KMS-11 (cell line): ENCODE measurements around the gene HOXB5.

Experiments
- H2AFZ ChIP-seq: fragments of 200-600 bp; sonication (generic); 2 replicates; pipeline ENCODE4 v1.6.1; 2016; ENCODE audit warnings: antibody characterized with exemption, mixed run types, low read depth
- H3K27ac ChIP-seq: fragments of 200-600 bp; sonication (generic); 2 replicates; pipeline ENCODE4 v1.6.1; 2016; ENCODE audit warnings: mild to moderate bottlenecking, mixed run types
- H3K27me3 ChIP-seq: fragments of 200-600 bp; sonication (generic); 2 replicates; pipeline ENCODE4 v1.6.1; 2017; ENCODE audit warnings: mild to moderate bottlenecking, low read depth, mixed run types, moderate library complexity; ENCODE audit not compliant: insufficient read depth
- H3K36me3 ChIP-seq: fragments of 200-600 bp; sonication (generic); 2 replicates; pipeline ENCODE4 v1.6.1; 2017; ENCODE audit warnings: mild to moderate bottlenecking, mixed run types; ENCODE audit not compliant: insufficient read depth
- H3K4me1 ChIP-seq: fragments of 200-600 bp; sonication (generic); 2 replicates; pipeline ENCODE4 v1.6.1; 2016; ENCODE audit warnings: mild to moderate bottlenecking, low read depth, mixed run types; ENCODE audit not compliant: poor library complexity, severe bottlenecking
- H3K4me2 ChIP-seq: fragments of 200-600 bp; sonication (generic); 2 replicates; pipeline ENCODE4 v1.7.0; 2016; ENCODE audit warnings: mild to moderate bottlenecking, mixed run types
- H3K4me3 ChIP-seq: fragments of 200-600 bp; sonication (generic); IDR thresholded peaks from 2 replicates; pipeline ENCODE4 v1.6.1; 2017; ENCODE audit warnings: low read depth, low read length, mixed read lengths; ENCODE audit not compliant: insufficient read depth
- H3K79me2 ChIP-seq: fragments of 200-600 bp; sonication (generic); 2 replicates; pipeline ENCODE4 v1.6.1; 2016; ENCODE audit warnings: low read depth, mixed run types; ENCODE audit not compliant: insufficient read depth
- H3K9ac ChIP-seq: fragments of 200-600 bp; sonication (generic); 2 replicates; pipeline ENCODE4 v1.6.1; 2016; ENCODE audit warnings: mild to moderate bottlenecking, mixed run types
- H4K20me1 ChIP-seq: fragments of 200-600 bp; sonication (generic); 2 replicates; pipeline ENCODE4 v1.6.1; 2016; ENCODE audit warnings: mild to moderate bottlenecking, mixed run types; ENCODE audit not compliant: insufficient read depth
- CTCF ChIP-seq: fragments of 200-600 bp; sonication (generic); conservative IDR thresholded peaks from 2 replicates; pipeline ENCODE4 v1.6.1; 2017; ENCODE audit warnings: low read depth, mild to moderate bottlenecking, antibody characterized with exemption, low read length, moderate library complexity, mixed read lengths

HOXB5 gene

GRCh38 chr17:48556576-48557401, 36.8 kb downstream of the HOXB5 start:
- Histone ChIP-seq H3K4me3 (no peak overlapping the region), H4K20me1 (no peaks in the 10 kb centered on the region), H3K36me3 (no peaks in the 10 kb centered on the region), H3K4me2 (no peak overlapping the region), H3K79me2 (no peaks in the 10 kb centered on the region), H3K9ac (no peak overlapping the region), H3K27me3 (no peaks in the 10 kb centered on the region), H3K27ac (no peak overlapping the region), H3K4me1 (no peaks in the 10 kb centered on the region), H2AFZ (no peak overlapping the region)
- TF ChIP-seq CTCF, result no peak

- no peak overlapping the region for H2AFZ ChIP-seq
- H3K27ac ChIP-seq, result no peak overlapping the region
- H3K27me3 ChIP-seq, result no peaks in the 10 kb centered on the region
- no peaks in the 10 kb centered on the region for H3K79me2 ChIP-seq
- no peaks in the 10 kb centered on the region for H4K20me1 ChIP-seq
- H3K9ac ChIP-seq, result no peak overlapping the region
- TF ChIP-seq CTCF, result no peak
- H3K36me3 ChIP-seq, result no peaks in the 10 kb centered on the region
- H3K4me2 ChIP-seq, result no peak overlapping the region
- no peaks in the 10 kb centered on the region for H3K4me1 ChIP-seq
- no peak overlapping the region for H3K4me3 ChIP-seq
Measured at GRCh38 chr17:48556229-48556575, 37.4 kb downstream of the HOXB5 start.

- Histone ChIP-seq H3K27me3 (no peaks in the 10 kb centered on the region), H3K4me2 (no peak overlapping the region), H4K20me1 (no peaks in the 10 kb centered on the region), H3K36me3 (no peaks in the 10 kb centered on the region), H2AFZ (no peak overlapping the region), H3K27ac (no peak overlapping the region), H3K79me2 (no peaks in the 10 kb centered on the region), H3K9ac (no peak overlapping the region), H3K4me1 (no peaks in the 10 kb centered on the region), H3K4me3 (no peak overlapping the region)
- no peak for TF ChIP-seq CTCF
Measured at GRCh38 chr17:48555258-48556228, 38.0 kb downstream of the HOXB5 start.

- H3K36me3 ChIP-seq, result no peaks in the 10 kb centered on the region
- H3K79me2 ChIP-seq, result no peaks in the 10 kb centered on the region
- no peak overlapping the region for H3K4me3 ChIP-seq
- H3K9ac ChIP-seq, result no peak overlapping the region
- no peak overlapping the region for H3K4me2 ChIP-seq
- no peak overlapping the region for H3K27ac ChIP-seq
- H3K27me3 ChIP-seq, result no peaks in the 10 kb centered on the region
- H3K4me1 ChIP-seq, result no peaks in the 10 kb centered on the region
- no peak overlapping the region for H2AFZ ChIP-seq
- no peaks in the 10 kb centered on the region for H4K20me1 ChIP-seq
- TF ChIP-seq CTCF, result no peak
Measured at GRCh38 chr17:48554412-48555257, 38.9 kb downstream of the HOXB5 start.
